Choroid plexus epithelial cell (primary cell): ENCODE results near the gene DSC1.

ENCODE experiments used
- DNase-seq: peaks from one replicate; pipeline ENCODE4 v3.0.0-alpha.2; 2010; ENCODE audit warnings: low read depth
- H3K4me3 ChIP-seq: 2 replicates; pipeline ENCODE4 v1.5.1; 2011; ENCODE audit warnings: low read depth, mild to moderate bottlenecking, control low read depth, low read length, moderate library complexity
- TF ChIP-seq, protein P1 (sequence below): conservative IDR thresholded peaks from 2 replicates; pipeline ENCODE4 v1.5.1; 2011; ENCODE audit warnings: low read depth, mild to moderate bottlenecking, control low read depth, inconsistent platforms, low read length, moderate library complexity

Gene DSC1

GRCh38 chr18:31176531-31176930 is 13.9 kb upstream of the DSC1 start:
- TF ChIP-seq, protein P1, sequence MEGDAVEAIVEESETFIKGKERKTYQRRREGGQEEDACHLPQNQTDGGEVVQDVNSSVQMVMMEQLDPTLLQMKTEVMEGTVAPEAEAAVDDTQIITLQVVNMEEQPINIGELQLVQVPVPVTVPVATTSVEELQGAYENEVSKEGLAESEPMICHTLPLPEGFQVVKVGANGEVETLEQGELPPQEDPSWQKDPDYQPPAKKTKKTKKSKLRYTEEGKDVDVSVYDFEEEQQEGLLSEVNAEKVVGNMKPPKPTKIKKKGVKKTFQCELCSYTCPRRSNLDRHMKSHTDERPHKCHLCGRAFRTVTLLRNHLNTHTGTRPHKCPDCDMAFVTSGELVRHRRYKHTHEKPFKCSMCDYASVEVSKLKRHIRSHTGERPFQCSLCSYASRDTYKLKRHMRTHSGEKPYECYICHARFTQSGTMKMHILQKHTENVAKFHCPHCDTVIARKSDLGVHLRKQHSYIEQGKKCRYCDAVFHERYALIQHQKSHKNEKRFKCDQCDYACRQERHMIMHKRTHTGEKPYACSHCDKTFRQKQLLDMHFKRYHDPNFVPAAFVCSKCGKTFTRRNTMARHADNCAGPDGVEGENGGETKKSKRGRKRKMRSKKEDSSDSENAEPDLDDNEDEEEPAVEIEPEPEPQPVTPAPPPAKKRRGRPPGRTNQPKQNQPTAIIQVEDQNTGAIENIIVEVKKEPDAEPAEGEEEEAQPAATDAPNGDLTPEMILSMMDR, result no peak
- no peak overlapping the region for H3K4me3 ChIP-seq
- DNase-seq, result no peak

DNA sequence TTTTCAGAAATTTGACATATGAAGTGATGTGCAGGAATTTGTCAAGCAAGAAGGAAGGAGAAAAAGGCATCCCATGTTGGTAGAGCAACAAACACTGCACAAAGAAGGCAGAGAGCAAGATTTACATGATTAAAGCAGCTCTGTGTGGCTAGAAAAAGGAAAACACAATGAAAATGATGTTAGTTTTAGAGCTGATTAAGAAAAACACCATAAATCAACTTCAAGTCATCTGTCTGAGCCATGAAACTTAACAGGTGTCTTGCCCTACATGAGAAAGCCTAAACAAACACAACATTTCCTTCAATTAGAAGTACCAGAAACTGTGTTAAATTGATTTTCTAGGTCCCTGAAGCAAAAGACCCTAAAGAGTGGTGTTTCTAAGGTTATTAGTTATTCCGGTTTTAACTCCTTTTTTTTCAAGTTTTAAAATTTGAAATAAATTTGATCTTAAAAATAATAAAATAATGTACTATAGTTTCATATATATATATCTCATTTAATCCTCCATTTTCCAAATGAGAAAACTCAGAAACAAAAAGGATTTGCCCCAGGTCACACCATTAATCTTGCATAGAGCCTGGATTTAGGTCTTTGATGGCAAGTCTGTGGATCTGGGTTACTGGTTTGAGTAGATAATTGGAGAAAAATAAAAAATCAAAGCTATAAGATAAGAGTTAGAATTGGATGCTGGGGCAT is 8.6 kb upstream of the DSC1 start:
- no peak overlapping the region for H3K4me3 ChIP-seq
- DNase-seq, result no peak
- TF ChIP-seq, protein P1, result no peak

- TF ChIP-seq, protein P1, result no peak
- no peak overlapping the region for H3K4me3 ChIP-seq
- DNase-seq, result no peak
Observed at GRCh38 chr18:31170335-31170734, 7.7 kb upstream of the DSC1 start.

DNA sequence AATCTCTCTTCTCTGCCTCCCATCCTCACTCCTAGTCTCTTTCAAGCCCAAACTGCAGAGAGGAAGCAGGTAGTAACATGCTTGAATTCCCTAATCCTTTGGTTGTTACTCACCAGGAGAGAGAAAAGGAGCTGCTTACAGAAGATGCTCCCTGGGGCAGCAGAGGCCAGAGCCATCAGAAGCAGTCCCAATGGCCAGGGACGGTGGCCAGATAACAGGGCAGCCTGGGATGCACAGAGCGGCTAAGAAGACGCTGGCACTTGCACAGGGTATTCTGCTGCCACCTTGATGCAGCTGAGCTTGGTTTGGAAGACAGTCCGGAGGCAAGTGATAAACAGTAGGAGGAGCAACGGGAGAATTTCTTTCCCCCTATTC is 250 bp downstream of the DSC1 start:
- no peak for DNase-seq
- TF ChIP-seq, protein P1, result no peak

GRCh38 chr18:31161757-31162418 is 768 bp downstream of the DSC1 start:
- TF ChIP-seq, protein P1, result no peak
- no peak overlapping the region for H3K4me3 ChIP-seq
- DNase-seq, result peak; percentile 10

More for the DNA sequence above, 250 bp downstream of the DSC1 start:
- H3K4me3 ChIP-seq, result no peak overlapping the region

GRCh38 chr18:31156821-31157763 is 5.6 kb downstream of the DSC1 start:
- no peak overlapping the region for H3K4me3 ChIP-seq
- DNase-seq, result peak; percentile 8
- TF ChIP-seq, protein P1, result no peak
